GM13976 (cell line): ENCODE results near the gene KRTAP5-6.
A peak's percentile ranks its signal among the peaks of the same experiment; 100 is the strongest.

Experiments used
- DNase-seq: peaks from one replicate; pipeline ENCODE4 v3.0.0; 2012; ENCODE audit warnings: low spot score
- CTCF ChIP-seq: IDR thresholded peaks from 2 replicates; pipeline ENCODE4 v1.5.1; 2012; ENCODE audit warnings: borderline replicate concordance, mild to moderate bottlenecking; ENCODE audit not compliant: insufficient read depth; ENCODE audit errors: extremely low read depth, missing control alignments, control extremely low read depth
- in situ Hi-C: fragments of 300-500 bp; cut with MboI; formaldehyde crosslinking; loops from one replicate; pipeline ENCODE4 v1.12.0; 2022; ENCODE audit warnings: low sequenced_read_pairs, mixed read lengths, inconsistent platforms; ENCODE audit not compliant: unreplicated experiment

KRTAP5-6 gene

GRCh38 chr11:1745701-1746320 is 48.8 kb downstream of the KRTAP5-6 start:
- no peak for DNase-seq
- no peak for TF ChIP-seq CTCF
- in situ Hi-C loops = no loop called here

GRCh38 chr11:1746511-1746931 is 49.5 kb downstream of the KRTAP5-6 start:
- TF ChIP-seq CTCF = no peak
- DNase-seq = peak; percentile 31
- in situ Hi-C loops = no loop called here

GRCh38 chr11:1746956-1747752 is 50.2 kb downstream of the KRTAP5-6 start:
- no peak for TF ChIP-seq CTCF
- peak; percentile 30 for DNase-seq
- in situ Hi-C loops = no loop called here
